Heart right ventricle (tissue), 16 donors: Measurements from ENCODE around the gene COPS3. TPM values are rescaled to one million over a fixed set of nuclear protein-coding genes. Genes with fewer than 3 reads are reported as not detected.

Experiments
- ATAC-seq, 8 donors: fragments of 200-7000 bp; cut with Tn5 transposase; one replicate each; pipeline ENCODE4 v1.9.1; 2020; ENCODE audit warnings: mild to moderate bottlenecking in 8 of 8, moderate library complexity in 8 of 8, moderate number of reproducible peaks in 1 of 8
- DNase-seq, 2 donors: peaks; one replicate each; pipeline ENCODE4 v3.0.0-alpha.2; 2020
- H3K27ac ChIP-seq, 10 donors: fragments of 200-600 bp; sonication (generic) in 2 of 10; one replicate each; pipeline versions ENCODE4 v1.5.0 to v1.8.0; 2020 to 2022; ENCODE audit warnings: mild to moderate bottlenecking in 3 of 10
- H3K27me3 ChIP-seq, 7 donors: fragments of 200-600 bp; one replicate each; pipeline ENCODE4 v1.8.0; 2021 to 2022; ENCODE audit warnings: mild to moderate bottlenecking in 2 of 7
- H3K36me3 ChIP-seq, 9 donors: fragments of 200-600 bp; sonication (generic) in 1 of 9; one replicate each; pipeline versions ENCODE4 v1.5.0 to v1.8.0; 2020 to 2022; ENCODE audit warnings: mild to moderate bottlenecking in 2 of 9
- H3K4me1 ChIP-seq, 9 donors: fragments of 200-600 bp; sonication (generic) in 1 of 9; one replicate each; pipeline versions ENCODE4 v1.5.0 to v1.8.0; 2020 to 2022; ENCODE audit warnings: mild to moderate bottlenecking in 4 of 9
- H3K4me3 ChIP-seq, 10 donors: fragments of 200-600 bp; sonication (generic) in 2 of 10; one replicate each; pipeline versions ENCODE4 v1.5.0 to v1.8.0; 2020 to 2022; ENCODE audit warnings: mild to moderate bottlenecking in 7 of 10, moderate library complexity in 2 of 10
- H3K9me3 ChIP-seq, 11 donors: fragments of 200-600 bp in 10 of 11; sonication (generic) in 2 of 11; one replicate each; pipeline versions ENCODE4 v1.5.0 to v1.8.0; 2013 to 2022; ENCODE audit warnings: mild to moderate bottlenecking in 2 of 11, control low read depth in 1 of 11, moderate library complexity in 1 of 11
- CTCF ChIP-seq, 9 donors: fragments of 200-600 bp; sonication (generic) in 2 of 9; IDR thresholded peaks; one replicate each; pipeline versions ENCODE4 v1.5.0 to v1.8.0; 2021 to 2022; ENCODE audit warnings: antibody characterized with exemption in 9 of 9, mild to moderate bottlenecking in 5 of 9, moderate library complexity in 1 of 9
- WGBS, 2 donors: extraction: QIAGEN DNeasy Blood & Tissue Kit; methylation state at CpG; one replicate each; pipeline ENCODE4 v1.1.7; 2013; ENCODE audit warnings: inconsistent platforms in 1 of 2; 5-methylcytosine and 5-hydroxymethylcytosine counted together
- intact Hi-C, 10 donors: fragments of 100-400 bp; cut with DNase I; formaldehyde crosslinking; loops; one replicate each; pipeline versions ENCODE4 v1.11.1 to v1.14.2; 2022
- polyA plus RNA-seq, 2 donors: library from polyadenylated mRNA; stranded (reverse); fragments of 200-250 nt; gene quantifications; one replicate each; pipeline ENCODE4 v1.2.3, GENCODE V29; 2013
- total RNA-seq, 10 donors: library from RNA; stranded (reverse); fragmentation: NEBNext Ultra II Directional in 3 of 10; extraction: Animal tissue kit (Norgen Biotek cat#: 25700) in 3 of 10; gene quantifications; one replicate each; pipeline versions ENCODE4 v1.2.1 to v1.2.4, GENCODE V29; 2021 to 2023
- donor health status: Arrhythmogenic right ventricular cardiomyopathy.
- donor health status: ischemic (EF 13 %, LVEDD 7.1; RV severe dilation, severe dysfunction).
- donor health status: healthy with polysubstance abuse.
- donor health status: DM: no; HTN: yes; CAD: no.
- donor health status: DM: no; HTN: no; CAD: no.
- donor health status: ischemic (EF 25% LVEDD 6.9; RV normal size, moderate dysfunction).
- donor health status: ischemic (EF 25% LVEDD 5.7; RV mildly dilated, moderate dysfunction).
- donor health status: healthy.
- donor health status: DM: yes; HTN: yes; CAD: no.
- donor health status: Ischemic cardiomyopathy.
- donor health status: ischemic (EF 35%, LVEDD 5.7; RV mildly dilated, moderate dysfunction).
- donor health status: nonischemic (EF 11% LVEDD 7.7; RV severe dilation, severe dysfunction).
- donor health status: DM: yes; HTN: yes; CAD: no.
- donor health status: PGD.
- donor health status: ischemic (EF 29% LVEDD 5.4; RV normal size, mild dysfunction).
- donor health status: nonischemic (EF 23%, LVEDD 6.1; RV moderate dilation, normal function).

The COPS3 gene
- total and polyA plus RNA-seq, 12 donors = 23.4 to 84.6 (median 71.1) TPM

- no peaks in the 10 kb centered on the region for H3K9me3 ChIP-seq
- ATAC-seq (no peak), DNase-seq (no peak)
- no peak for TF ChIP-seq CTCF (IDR thresholded peaks at IDR 0.05)
- H3K27me3 ChIP-seq = no peaks in the 10 kb centered on the region
- WGBS, 2 donors = 67 to 87% methylated on average over 1 of the region's 1 CpG
- intact Hi-C loops = loop anchor here in 9 of 10 donors (5.0 to 10.0 kb wide), 7 partner anchors 42 to 238 kb away; partner anchors contain the start of gene COPS3 (in 1 of the 9)
- H3K36me3 ChIP-seq = no peaks in the 10 kb centered on the region
- H3K4me1 ChIP-seq = peaks cover 2 to 23% (median 14%) of the 10 kb centered on the region in 9 donors
- H3K27ac ChIP-seq = no peak overlapping the region
- H3K4me3 ChIP-seq = no peak overlapping the region
Observed at GRCh38 chr17:17239832-17240231, 41.2 kb downstream of the COPS3 start.

- peak; percentile 94 to 98 (median 96) for ATAC-seq
- TF ChIP-seq CTCF (IDR thresholded peaks at IDR 0.05) = no peak
- WGBS, 2 donors = 0 to 1% methylated on average over 53 of the region's 53 CpGs
Observed at GRCh38 chr17:17237026-17237799, 43.8 kb downstream of the COPS3 start, which contains the start of gene FLCN. Gene FLCN (minus strand): TSS chr17:17237168. CDS start chr17:17228137, 9,031 bp downstream.

GRCh38 chr17:17236295-17237025 is 44.6 kb downstream of the COPS3 start:
- ATAC-seq = peak; percentile 0 to 25 (median 18)
- TF ChIP-seq CTCF (IDR thresholded peaks at IDR 0.05) = no peak
- 0 to 1% methylated on average over 31 of the region's 31 CpGs for WGBS, 2 donors
- Histone ChIP-seq H3K4me1 (peaks cover 2 to 53% (median 37%) of the 10 kb centered on the region in 9 donors), H3K27ac (peak overlapping the region; percentile 88 to 99 (median 98)), H3K36me3 (peaks cover 0 to 18% (median 4%) of the 10 kb centered on the region in 9 donors), H3K4me3 (peak overlapping the region; percentile 85 to 100 (median 94)), H3K27me3 (no peaks in the 10 kb centered on the region), H3K9me3 (no peaks in the 10 kb centered on the region)
- intact Hi-C loops = loop anchor here in 8 of 10 donors (2.0 to 10.0 kb wide), 8 partner anchors 46 to 234 kb away; partner anchors contain the start of gene COPS3 (in 1 of the 8)
- DNase-seq = no peak

More at GRCh38 chr17:17237026-17237799, 43.8 kb downstream of the COPS3 start, which contains the start of gene FLCN:
- peak within 1 kb of the TSS; percentile 88 to 99 (median 98) for H3K27ac ChIP-seq
- H3K27me3 ChIP-seq = no peaks in the 10 kb centered on the region
- peak; percentile 92 to 94 for DNase-seq
- H3K4me3 ChIP-seq = peak within 1 kb of the TSS; percentile 85 to 100 (median 94)
- intact Hi-C loops = loop anchor here in 8 of 10 donors (2.0 to 10.0 kb wide), 8 partner anchors 45 to 235 kb away; partner anchors contain the start of gene COPS3 (in 1 of the 8)
- H3K4me1 ChIP-seq = peaks cover 2 to 46% (median 34%) of the 10 kb centered on the region in 9 donors
- H3K36me3 ChIP-seq = peaks cover 0 to 11% (median 0%) of the 10 kb centered on the region in 9 donors
- no peaks in the 10 kb centered on the region for H3K9me3 ChIP-seq
